CD8-positive, alpha-beta memory T cell (primary cell): ENCODE results near the gene HBA1. TPM values are rescaled to one million over a fixed set of nuclear protein-coding genes. Genes with fewer than 3 reads are reported as not detected.
"Not testable (repeated sequence)": the region's sequence is repeated elsewhere in the genome, so short reads cannot be mapped to it uniquely, and the experiment has no call there.

Experiments used
- CTCF ChIA-PET: fragments of 350-600 bp; sonication (Branson Sonifier 250); formaldehyde crosslinking; loops from one replicate; lab custom pipeline; 2021; ENCODE audit warnings: antibody characterized with exemption; lab: Charles Lee
- POLR2A ChIA-PET: fragments of 350-600 bp; sonication (Branson Sonifier 250); formaldehyde crosslinking; loops from one replicate; lab custom pipeline; 2021; ENCODE audit warnings: antibody characterized with exemption; lab: Charles Lee
- DNase-seq, 5 donors: peaks; one replicate each; pipeline versions ENCODE4 v3.0.0 to v3.0.0-alpha.2; 2020 to 2022; ENCODE audit warnings: mixed read lengths in 1 of 5
- H3K27ac ChIP-seq: one replicate; pipeline ENCODE4 v1.7.0; 2013; ENCODE audit warnings: low read depth, mild to moderate bottlenecking, low read length, moderate library complexity
- H3K27me3 ChIP-seq: 2 replicates; pipeline ENCODE4 v1.7.0; 2013; ENCODE audit warnings: low read length, mild to moderate bottlenecking; ENCODE audit not compliant: insufficient read depth, poor library complexity, severe bottlenecking
- H3K36me3 ChIP-seq: 2 replicates; pipeline ENCODE4 v1.7.0; 2013; ENCODE audit warnings: mild to moderate bottlenecking, low read length, moderate library complexity; ENCODE audit not compliant: insufficient read depth
- H3K4me1 ChIP-seq: 2 replicates; pipeline ENCODE4 v1.7.0; 2013; ENCODE audit warnings: mild to moderate bottlenecking, low read length, moderate library complexity; ENCODE audit not compliant: insufficient read depth
- H3K4me3 ChIP-seq: 2 replicates; pipeline ENCODE4 v1.7.0; 2013; ENCODE audit warnings: mild to moderate bottlenecking, low read length
- H3K9me3 ChIP-seq: 2 replicates; pipeline ENCODE4 v1.7.0; 2013; ENCODE audit warnings: mild to moderate bottlenecking, low read length
- H3K27ac Mint-ChIP-seq, 8 donors: one replicate each; pipeline ENCODE4 v1.8.0; 2020 to 2021; ENCODE audit warnings: mixed read lengths in 8 of 8, mild to moderate bottlenecking in 6 of 8, inconsistent platforms in 3 of 8, moderate library complexity in 3 of 8
- H3K27me3 Mint-ChIP-seq, 2 donors: one replicate each; pipeline ENCODE4 v1.8.0; 2020 to 2021; ENCODE audit warnings: mixed read lengths in 2 of 2, mild to moderate bottlenecking in 1 of 2, moderate library complexity in 1 of 2
- H3K36me3 Mint-ChIP-seq, 3 donors: one replicate each; pipeline ENCODE4 v1.8.0; 2020 to 2021; ENCODE audit warnings: mixed read lengths in 3 of 3, inconsistent platforms in 1 of 3, mild to moderate bottlenecking in 1 of 3
- H3K4me1 Mint-ChIP-seq, 3 donors: one replicate each; pipeline ENCODE4 v1.8.0; 2020 to 2021; ENCODE audit warnings: mixed read lengths in 3 of 3, inconsistent platforms in 1 of 3, mild to moderate bottlenecking in 1 of 3
- H3K4me3 Mint-ChIP-seq, 7 donors: one replicate each; pipeline ENCODE4 v1.8.0; 2020 to 2021; ENCODE audit warnings: mixed read lengths in 7 of 7, mild to moderate bottlenecking in 6 of 7, moderate library complexity in 4 of 7, inconsistent platforms in 2 of 7
- H3K9me3 Mint-ChIP-seq, 5 donors: one replicate each; pipeline ENCODE4 v1.8.0; 2020 to 2022; ENCODE audit warnings: mixed read lengths in 5 of 5, mild to moderate bottlenecking in 3 of 5, moderate library complexity in 2 of 5, inconsistent platforms in 1 of 5
- polyA plus RNA-seq: library from polyadenylated mRNA; unstranded; fragments of 300-500 nt; fragmentation: Illumina TruSeq; gene quantifications from one replicate; pipeline ENCODE4 v1.2.3, GENCODE V29; 2021
- total RNA-seq, 2 experiments: library from RNA; stranded (reverse); gene quantifications; one replicate each; pipeline ENCODE4 v1.2.3, GENCODE V29; 2021

The HBA1 gene
- total and polyA plus RNA-seq, 3 experiments from 2014 or later: 1.6 TPM; not detected in 2

- POLR2A ChIA-PET: interaction anchor here (0.6 kb wide), 1 partner anchor 7 kb away, joined by 3 read pairs; no protein-coding TSS in a partner anchor
- H3K36me3 ChIP-seq, H3K9me3 ChIP-seq, DNase-seq, H3K9me3 Mint-ChIP-seq, H3K27ac Mint-ChIP-seq, H3K4me3 ChIP-seq, H3K36me3 Mint-ChIP-seq, H3K4me1 ChIP-seq, H3K27ac ChIP-seq: not testable (repeated sequence)
- Mint-ChIP-seq H3K27me3 (peaks cover 38 to 60% of the 10 kb centered on the region in 2 donors), H3K4me3 (peak overlapping the region in 5 of 7 donors; percentile 19 to 61 (median 46)), H3K4me1 (peaks cover 0 to 30% (median 2%) of the 10 kb centered on the region in 3 donors)
- CTCF ChIA-PET: interaction anchor here (0.6 kb wide), 1 partner anchor 10 kb away, joined by 3 read pairs; no protein-coding TSS in a partner anchor
- H3K27me3 ChIP-seq: peaks cover 28% of the 10 kb centered on the region
Observed at GRCh38 chr16:173928-174769, 2.3 kb upstream of the HBA1 start.

GRCh38 chr16:175011-175949 is 1.2 kb upstream of the HBA1 start:
- Mint-ChIP-seq H3K36me3 (no peaks in the 10 kb centered on the region), H3K4me1 (peaks cover 0 to 35% (median 4%) of the 10 kb centered on the region in 3 donors), H3K27ac (no peak overlapping the region), H3K27me3 (peaks cover 41 to 60% of the 10 kb centered on the region in 2 donors), H3K4me3 (peak overlapping the region in 6 of 7 donors; percentile 16 to 61 (median 42)), H3K9me3 (no peaks in the 10 kb centered on the region)
- H3K27ac ChIP-seq: no peak overlapping the region
- CTCF ChIA-PET: interaction anchor here (0.6 kb wide), 1 partner anchor 9 kb away, joined by 3 read pairs; no protein-coding TSS in a partner anchor
- no peaks in the 10 kb centered on the region for H3K4me1 ChIP-seq
- H3K4me3 ChIP-seq: no peak overlapping the region
- POLR2A ChIA-PET: interaction anchor here (0.6 kb wide), 1 partner anchor 8 kb away, joined by 3 read pairs; no protein-coding TSS in a partner anchor
- H3K9me3 ChIP-seq: no peaks in the 10 kb centered on the region
- no peaks in the 10 kb centered on the region for H3K36me3 ChIP-seq
- H3K27me3 ChIP-seq: peaks cover 36% of the 10 kb centered on the region
- DNase-seq: no peak

- H3K27me3 ChIP-seq: peaks cover 36% of the 10 kb centered on the region
- peaks cover 41 to 55% of the 10 kb centered on the region in 2 donors for H3K27me3 Mint-ChIP-seq
- H3K4me3 Mint-ChIP-seq: peak overlapping the region in 1 of 7 donors; percentile 50
- H3K9me3 Mint-ChIP-seq, H3K36me3 Mint-ChIP-seq, H3K4me3 ChIP-seq, DNase-seq, POLR2A ChIA-PET, CTCF ChIA-PET, H3K4me1 ChIP-seq, H3K27ac Mint-ChIP-seq, H3K27ac ChIP-seq, H3K9me3 ChIP-seq, H3K36me3 ChIP-seq: not testable (repeated sequence)
- H3K4me1 Mint-ChIP-seq: peaks cover 0 to 35% (median 4%) of the 10 kb centered on the region in 3 donors
Observed at GRCh38 chr16:176006-176405, 474 bp upstream of the HBA1 start.

- Histone ChIP-seq H3K27me3 (peaks cover 36% of the 10 kb centered on the region), H3K36me3 (no peaks in the 10 kb centered on the region), H3K4me1 (peaks cover 9% of the 10 kb centered on the region), H3K9me3 (no peaks in the 10 kb centered on the region), H3K27ac (peak overlapping the region; percentile 38), H3K4me3 (no peak overlapping the region)
- ChIA-PET POLR2A (interaction anchor here (0.6 kb wide), 1 partner anchor 74 kb away, joined by 6 read pairs; no protein-coding TSS in a partner anchor), CTCF (no interaction called here)
- peak overlapping the region in 4 of 7 donors; percentile 17 to 58 (median 28) for H3K4me3 Mint-ChIP-seq
- H3K27ac Mint-ChIP-seq: no peak overlapping the region
- peaks cover 34 to 48% of the 10 kb centered on the region in 2 donors for H3K27me3 Mint-ChIP-seq
- H3K9me3 Mint-ChIP-seq: no peaks in the 10 kb centered on the region
- peaks cover 0 to 36% (median 4%) of the 10 kb centered on the region in 3 donors for H3K4me1 Mint-ChIP-seq
- H3K36me3 Mint-ChIP-seq: no peaks in the 10 kb centered on the region
- DNase-seq: no peak
Observed at GRCh38 chr16:177394-177822, 928 bp downstream of the HBA1 start.

GRCh38 chr16:177981-178667 is 1.6 kb downstream of the HBA1 start:
- CTCF ChIA-PET: no interaction called here
- H3K27me3 Mint-ChIP-seq: peaks cover 36 to 48% of the 10 kb centered on the region in 2 donors
- Histone ChIP-seq H3K4me3 (no peak overlapping the region), H3K27ac (peak overlapping the region; percentile 38), H3K27me3 (peaks cover 36% of the 10 kb centered on the region), H3K36me3 (no peaks in the 10 kb centered on the region), H3K9me3 (no peaks in the 10 kb centered on the region), H3K4me1 (peaks cover 9% of the 10 kb centered on the region)
- H3K4me1 Mint-ChIP-seq: peaks cover 0 to 36% (median 4%) of the 10 kb centered on the region in 3 donors
- no peak overlapping the region for H3K27ac Mint-ChIP-seq
- POLR2A ChIA-PET: interaction anchor here (0.6 kb wide), 1 partner anchor 74 kb away, joined by 6 read pairs; no protein-coding TSS in a partner anchor
- H3K36me3 Mint-ChIP-seq: no peaks in the 10 kb centered on the region
- H3K9me3 Mint-ChIP-seq: no peaks in the 10 kb centered on the region
- peak overlapping the region in 5 of 7 donors; percentile 17 to 58 (median 33) for H3K4me3 Mint-ChIP-seq
- DNase-seq: no peak

GRCh38 chr16:178668-179015 is 2.2 kb downstream of the HBA1 start:
- H3K4me3 Mint-ChIP-seq: no peak overlapping the region
- H3K27ac Mint-ChIP-seq: no peak overlapping the region
- H3K4me1 Mint-ChIP-seq: peaks cover 0 to 32% (median 4%) of the 10 kb centered on the region in 3 donors
- H3K27ac ChIP-seq: no peak overlapping the region
- H3K36me3 ChIP-seq: no peaks in the 10 kb centered on the region
- CTCF ChIA-PET: no interaction called here
- DNase-seq: no peak
- H3K27me3 ChIP-seq: peaks cover 36% of the 10 kb centered on the region
- POLR2A ChIA-PET: no interaction called here
- no peaks in the 10 kb centered on the region for H3K9me3 ChIP-seq
- no peaks in the 10 kb centered on the region for H3K9me3 Mint-ChIP-seq
- peaks cover 9% of the 10 kb centered on the region for H3K4me1 ChIP-seq
- H3K4me3 ChIP-seq: no peak overlapping the region
- no peaks in the 10 kb centered on the region for H3K36me3 Mint-ChIP-seq
- peaks cover 32 to 44% of the 10 kb centered on the region in 2 donors for H3K27me3 Mint-ChIP-seq
